A204.1 (cell line): ENCODE data around the gene HCN3.

ENCODE experiments used
- FAIRE-seq: peaks from 2 replicates; lab custom pipeline; 2012; peaks lifted over from hg19 to GRCh38; lab: Jason Lieb, UNC

Gene HCN3

DNA sequence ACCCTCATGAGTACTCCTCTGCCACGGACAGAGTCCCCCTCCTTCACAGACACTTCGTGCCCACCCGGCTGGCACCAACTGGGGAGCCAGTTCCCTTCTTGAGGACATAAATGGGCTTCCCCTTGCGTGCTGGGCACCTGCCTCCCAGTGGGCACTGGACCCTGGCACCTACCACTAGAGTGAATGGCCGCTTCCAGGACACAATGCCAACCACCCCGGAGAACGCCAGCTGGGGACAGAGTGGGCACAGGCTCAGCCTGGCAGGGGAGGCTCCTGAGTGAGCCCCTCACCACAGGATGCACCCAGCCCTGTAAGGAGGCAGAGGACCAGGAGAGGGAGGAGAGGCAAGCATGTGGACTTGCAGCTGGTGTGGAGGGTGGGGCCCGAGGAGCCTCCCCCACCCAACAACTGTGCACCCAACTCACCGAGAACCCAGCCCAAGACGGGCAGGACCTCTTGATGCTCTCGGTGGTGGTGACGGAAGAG, 23.0 kb upstream of the HCN3 start:
- FAIRE-seq = no peak

DNA sequence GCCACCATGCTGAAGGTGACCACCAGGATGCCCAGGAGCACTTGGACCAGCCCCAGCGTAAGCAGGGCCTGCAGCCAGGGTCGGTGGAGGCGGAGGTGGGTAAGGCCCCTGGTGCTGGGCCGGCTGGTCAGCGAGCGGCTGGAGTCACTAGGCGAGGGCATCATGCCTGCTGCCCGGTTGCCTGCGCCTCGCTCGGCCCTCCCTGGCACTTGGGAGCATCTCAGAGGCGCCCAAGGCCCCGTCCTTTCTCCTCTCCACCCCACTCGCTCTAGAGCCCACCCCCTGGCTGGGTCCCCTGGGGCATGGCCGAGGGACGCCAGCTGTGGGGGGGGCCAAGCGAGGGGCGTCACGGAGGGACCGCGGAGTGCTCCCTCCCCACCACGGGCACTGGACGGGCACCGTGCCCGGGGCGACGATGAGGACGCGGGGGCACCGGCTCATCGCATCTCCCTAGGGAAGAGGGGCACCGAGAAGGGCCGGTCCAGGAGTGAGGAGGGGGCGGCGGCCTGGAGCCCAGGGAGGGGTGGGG, 22.5 kb upstream of the HCN3 start:
- FAIRE-seq = no peak

DNA sequence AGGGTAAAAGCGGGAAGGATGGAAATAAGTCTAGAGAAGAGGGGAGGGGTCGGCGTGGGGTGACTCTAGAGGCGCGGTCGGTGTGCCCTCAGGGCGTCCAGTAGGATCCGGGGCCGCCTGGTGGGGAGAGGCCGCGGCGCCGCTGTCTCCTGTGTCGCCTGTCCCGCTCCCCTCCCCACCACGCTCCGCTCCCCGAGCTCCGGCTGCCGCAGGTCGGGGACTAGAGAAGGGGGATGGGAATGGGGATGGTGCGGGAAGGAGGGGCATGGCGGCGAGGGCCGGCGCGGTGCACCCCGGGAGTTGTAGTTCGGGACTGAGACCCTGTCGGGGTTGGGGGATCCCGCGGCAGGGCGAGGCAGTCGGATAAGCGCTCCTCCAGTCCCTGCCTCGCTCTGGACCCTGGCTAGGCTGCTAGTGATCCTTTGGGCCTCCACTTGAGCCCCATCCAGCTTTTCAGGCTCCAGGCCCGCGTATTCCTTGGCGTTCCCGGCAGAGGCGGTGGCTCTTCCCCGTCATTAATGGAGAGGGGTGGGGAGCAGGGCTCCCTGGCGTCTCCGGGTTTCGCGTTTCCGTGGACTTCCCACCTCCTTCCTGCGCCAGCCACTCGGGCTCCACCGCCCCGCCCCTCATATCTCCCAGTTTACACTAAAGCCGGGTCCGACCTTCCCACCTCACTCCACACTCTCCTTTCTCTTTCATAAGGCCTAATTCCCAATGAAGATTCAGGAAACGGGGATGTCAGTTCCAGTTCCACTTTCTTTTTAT, 21.8 kb upstream of the HCN3 start, which contains the start of gene ENTREP3:
Gene ENTREP3 (minus strand): TSS at position 241 of the 765 bp plus-strand sequence. CDS start 606 bp downstream, outside the sequence.
- FAIRE-seq = no peak

DNA sequence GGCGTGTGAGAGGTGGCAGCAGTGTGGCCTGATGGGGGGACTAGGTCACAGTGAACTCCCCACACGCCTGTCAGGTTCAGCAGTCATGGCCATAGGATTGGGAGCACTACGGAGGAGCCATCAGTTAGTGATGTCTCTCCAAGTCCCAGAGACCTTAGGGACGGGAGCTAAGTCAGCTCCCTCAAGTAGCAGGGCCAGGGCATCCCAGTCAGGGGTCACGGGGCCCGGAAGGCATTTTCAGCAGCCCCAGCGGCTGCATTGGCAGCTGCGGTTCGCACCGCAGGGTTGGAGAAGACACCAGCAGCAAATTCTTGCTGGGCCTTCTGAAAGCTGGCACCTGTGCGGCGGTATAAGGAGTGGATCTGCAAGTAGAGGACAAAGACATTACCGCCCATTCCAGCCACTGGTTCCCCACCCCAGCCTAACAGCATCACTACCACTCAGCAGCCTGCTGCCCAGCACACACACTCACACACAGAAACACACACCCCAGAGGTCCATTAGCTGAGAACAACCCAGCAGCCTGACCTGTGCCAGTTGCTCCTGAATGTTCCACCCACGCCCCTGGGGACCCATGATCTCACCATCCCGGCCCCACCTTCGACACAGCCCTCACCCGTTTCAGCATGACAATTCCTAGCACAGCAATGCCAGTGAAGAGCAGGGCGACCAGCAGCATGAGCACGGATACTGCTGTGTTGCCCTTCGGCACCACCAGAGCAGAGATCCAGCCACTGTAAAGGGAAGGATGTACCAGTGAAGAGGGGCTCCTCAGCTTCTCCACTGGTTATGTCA, 21.0 kb upstream of the HCN3 start:
- FAIRE-seq = no peak

DNA sequence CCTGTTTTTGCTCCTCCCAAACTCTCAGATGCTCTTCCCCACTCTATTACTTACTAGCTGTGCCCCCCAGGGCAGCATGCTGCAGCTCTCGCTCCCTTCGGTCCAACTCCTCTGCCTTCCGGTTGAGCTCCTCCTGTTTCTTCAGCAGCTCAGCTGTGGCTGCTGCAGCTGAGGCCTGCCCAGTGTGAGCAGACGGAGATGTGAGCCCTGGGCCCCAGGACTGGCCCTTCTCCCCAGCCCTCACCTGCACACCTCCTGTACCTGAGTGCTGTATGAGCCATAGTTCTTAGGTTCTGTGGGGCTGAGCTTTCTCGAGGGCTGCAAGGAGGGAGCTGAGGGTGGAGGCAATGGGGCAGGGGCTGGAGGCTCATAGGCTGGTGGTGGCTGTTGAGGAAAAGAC, 17.0 kb upstream of the HCN3 start:
- FAIRE-seq = no peak

DNA sequence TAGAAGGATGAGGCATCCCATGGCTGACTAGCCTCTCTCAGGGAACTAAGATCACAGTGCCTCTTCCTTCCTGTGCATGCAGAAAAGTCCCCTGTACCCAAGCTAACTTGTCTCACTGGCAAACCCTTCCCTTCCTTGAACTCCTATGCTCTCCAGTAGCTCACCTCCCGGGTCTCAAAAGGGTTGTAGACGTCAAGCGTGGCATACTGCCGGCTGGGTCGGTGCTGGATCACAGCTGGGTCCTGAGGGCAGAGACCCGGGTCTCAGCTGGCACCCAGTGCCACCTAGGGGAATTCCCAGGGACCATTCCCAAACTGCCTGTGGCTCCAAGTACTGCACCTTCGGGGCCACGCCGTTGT, 15.8 kb upstream of the HCN3 start:
- FAIRE-seq = no peak

DNA sequence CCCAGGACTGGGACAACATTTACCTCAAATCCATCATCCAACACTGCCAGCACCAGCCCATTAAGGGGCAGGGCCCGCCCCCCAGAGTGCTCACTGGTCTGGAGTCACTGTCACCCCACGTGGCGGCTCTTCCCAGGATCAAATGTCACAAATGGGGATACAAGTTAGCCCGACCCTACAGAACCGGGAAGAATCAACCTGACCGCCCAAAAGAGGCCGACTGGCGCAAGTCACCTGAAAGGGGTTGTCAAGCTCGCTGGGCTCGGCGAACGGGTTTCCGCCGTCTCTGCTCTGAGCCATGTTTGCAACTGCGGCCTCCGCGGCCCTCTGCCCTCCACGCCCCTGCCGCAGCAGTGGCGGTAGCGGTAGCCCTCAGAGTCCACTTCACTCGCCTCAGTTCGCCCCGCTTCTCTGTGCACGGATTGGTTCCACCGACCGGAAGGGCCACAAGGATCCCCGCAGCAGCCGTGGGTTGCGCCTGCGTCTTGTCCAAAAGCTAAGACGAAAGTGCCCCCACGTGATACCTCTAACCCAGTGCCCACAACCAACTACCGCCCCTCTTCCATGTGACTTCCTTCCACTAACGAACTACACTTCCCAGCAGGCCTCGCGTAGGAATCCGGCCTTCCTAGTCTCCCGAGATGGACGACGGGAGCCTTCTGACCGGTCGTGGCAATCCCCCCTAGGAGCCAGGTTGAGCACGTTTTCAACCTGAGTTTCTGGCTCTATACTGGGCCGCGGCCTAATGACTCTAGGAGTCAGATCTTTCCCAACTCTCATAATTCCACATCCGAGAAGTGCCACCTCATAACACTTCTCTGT, 15.2 kb upstream of the HCN3 start, which contains the start of gene SCAMP3:
Gene SCAMP3 (minus strand): TSS at position 509 of the 822 bp plus-strand sequence. CDS start 209 bp downstream, at position 300.
- peak; percentile 94 for FAIRE-seq

DNA sequence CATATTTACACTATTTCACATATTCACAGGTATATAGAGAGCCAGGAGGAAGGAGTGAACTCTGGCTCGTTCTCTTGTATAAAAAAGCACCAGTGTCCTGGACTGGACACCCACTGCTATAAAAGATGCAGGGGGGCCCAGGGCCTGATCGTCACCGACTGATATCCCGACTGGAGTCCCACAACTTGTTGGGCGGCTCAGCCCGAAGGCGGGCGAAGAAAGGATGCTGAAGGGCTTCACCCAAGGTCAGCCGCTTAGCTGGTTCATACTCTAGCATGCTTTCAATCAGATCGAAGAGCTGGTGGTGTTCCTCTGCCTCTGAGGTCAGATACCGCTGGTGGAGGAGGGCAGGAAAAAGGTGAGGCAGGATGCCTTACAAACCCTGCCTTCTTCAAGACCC, 14.2 kb upstream of the HCN3 start:
- FAIRE-seq = no peak

DNA sequence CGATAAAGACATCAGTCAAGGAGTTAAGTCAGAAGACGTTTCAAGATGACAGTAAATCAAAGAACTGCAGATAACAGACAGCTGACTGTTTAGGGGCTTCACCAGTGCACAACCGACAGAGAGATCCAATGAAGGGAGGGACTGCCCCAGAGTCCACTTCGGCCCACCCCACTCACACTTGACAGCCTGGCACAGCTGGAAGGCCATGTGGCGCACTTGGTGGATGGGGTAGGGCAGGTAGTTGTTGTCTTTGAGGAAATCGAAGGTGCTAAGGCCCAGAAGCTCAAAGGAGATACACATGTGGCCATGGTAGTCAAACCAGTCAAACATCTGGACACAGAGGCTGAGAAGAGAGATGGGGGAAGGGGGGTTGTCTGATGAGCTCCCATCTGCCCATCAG, 10.7 kb upstream of the HCN3 start:
- FAIRE-seq = no peak

DNA sequence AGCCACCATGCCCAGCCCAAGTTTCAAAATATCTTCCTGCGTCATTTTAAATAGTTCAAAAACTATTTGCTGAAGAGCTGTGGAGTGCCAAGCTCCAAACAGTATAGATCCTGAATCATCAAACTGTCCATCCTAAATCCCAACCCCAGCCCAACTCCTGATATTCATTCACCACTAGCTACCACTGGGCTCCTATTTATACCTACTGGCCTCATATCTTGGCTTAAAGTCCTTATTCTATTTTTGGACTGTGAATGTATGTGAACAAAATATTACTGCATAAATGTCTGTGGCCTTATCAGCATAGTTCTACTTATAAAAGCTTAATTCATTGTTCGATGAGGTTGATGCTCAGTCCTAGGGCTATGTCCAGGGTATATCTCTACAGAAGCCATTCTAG, 9.9 kb upstream of the HCN3 start:
- FAIRE-seq = no peak

DNA sequence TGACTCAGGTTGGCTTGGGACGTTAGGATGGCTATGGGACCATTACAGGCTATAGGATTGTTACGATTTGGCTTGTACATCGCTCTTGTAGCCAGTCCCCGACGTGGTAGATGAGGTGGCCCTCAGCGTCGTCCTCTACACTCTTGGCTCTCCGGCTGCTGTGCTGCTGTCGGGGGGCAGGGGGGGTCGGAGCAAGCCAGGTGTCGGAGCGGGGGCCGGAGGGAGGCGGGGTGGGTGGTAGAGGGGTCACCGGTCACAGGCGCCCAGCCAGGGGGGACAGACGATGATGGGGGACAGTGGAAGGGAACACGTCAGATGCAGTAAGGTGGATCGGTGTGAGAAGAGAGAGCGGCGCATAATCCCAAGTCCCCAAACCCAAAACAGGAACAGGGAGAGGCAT, 8.6 kb upstream of the HCN3 start:
- FAIRE-seq = no peak

DNA sequence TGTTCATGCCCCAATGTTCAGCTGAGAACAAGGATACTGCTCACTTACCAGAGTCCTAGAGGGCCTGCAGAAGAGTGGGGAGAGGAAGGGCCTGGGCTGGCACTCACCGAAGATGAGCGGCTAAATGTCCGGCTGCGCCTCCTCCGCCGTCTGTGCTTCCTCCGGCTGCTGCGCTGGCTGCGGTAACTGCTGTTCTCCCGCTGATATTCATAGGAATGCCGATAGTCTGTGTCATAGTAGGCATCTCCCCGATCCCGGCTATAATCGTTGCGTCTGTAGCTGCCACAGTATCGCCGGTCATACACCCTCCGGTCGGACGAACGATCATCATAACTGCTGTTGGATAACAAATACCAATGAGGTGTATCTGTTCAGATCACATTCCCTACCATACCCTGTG, 7.9 kb upstream of the HCN3 start:
- no peak for FAIRE-seq

DNA sequence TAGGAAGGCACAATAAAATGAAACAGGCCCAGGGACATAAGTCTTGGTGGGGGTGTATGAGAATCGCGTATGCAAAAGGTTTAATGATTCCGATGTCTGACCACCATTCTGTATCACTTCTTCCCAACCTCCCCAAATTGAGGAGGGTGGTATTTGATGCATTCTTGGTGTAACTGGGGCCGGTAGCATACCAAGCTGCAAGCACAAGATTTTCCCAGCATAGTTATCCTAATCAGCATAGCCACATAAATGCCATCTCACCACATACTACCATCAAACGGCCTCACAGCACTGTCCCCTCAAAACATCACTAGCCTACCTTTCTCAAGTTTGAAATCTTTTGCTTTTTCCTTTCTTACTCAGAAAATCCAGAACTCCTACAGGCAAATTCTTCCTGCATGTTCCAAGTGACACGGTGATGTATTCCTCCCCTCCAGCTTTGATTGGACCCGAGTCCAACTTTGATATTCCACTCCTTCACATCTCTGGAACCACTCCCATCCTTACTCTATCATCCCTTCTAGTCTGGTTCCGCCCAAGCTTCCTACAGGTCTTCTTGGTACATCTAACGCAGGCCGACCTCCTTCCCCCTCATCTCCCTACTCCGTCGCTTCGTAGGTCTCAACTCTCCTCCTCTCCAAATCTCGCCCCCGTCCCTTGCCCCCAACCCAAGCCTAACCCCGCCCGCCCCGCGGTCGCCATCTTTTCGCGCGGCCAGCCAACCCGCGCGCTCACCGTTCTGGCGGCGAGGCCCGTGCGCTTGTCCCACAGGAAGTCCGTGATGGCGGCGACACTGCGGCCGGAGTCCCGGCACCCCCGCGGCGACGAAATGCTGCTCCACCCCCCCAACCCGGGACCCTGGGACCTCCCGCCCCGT, 4.6 kb upstream of the HCN3 start:
- FAIRE-seq = no peak

DNA sequence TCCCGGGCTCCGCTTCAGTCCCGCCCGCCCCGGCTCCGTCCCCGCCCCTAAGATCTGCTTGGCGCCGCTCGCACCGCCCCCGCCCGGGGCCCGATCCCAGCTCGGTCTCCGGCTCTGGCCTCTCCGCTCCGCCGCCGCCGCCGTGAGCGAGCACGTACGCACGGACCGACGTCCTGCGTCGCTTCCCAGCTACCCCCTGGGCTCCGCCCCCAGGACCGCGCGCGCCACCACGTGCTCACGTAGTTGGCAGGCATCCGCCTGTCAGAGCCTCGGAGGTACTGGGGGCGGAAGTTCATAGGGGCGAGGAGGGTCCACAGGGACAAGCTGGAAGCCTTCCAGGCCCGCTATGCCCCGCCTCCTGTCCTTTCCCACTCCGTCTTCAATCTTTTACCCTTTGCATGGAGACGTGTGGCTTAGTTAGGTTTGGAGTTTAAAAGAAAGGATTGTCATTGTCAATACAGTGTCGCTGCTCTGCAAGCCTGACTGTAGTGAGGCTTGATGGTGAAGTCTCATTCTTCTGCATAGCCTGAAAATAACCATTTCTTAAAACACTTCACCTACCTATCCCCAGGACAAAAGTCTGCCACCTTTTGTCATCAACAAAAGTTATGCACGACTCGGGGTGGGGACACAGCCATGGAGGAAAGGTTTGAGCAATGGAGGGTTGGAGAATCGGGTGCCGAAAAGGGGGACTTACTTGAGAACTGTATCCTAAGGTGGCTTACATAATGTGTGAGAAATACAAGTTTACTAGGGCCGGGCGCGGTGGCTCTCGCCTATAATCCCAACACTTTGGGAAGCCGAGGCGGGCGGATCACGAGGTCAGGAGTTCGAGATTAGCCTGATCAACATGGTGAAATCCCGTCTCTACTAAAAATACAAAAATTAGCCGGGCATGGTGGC, 3.7 kb upstream of the HCN3 start, which contains the start of gene CLK2:
Gene CLK2 (minus strand): TSS at position 162 of the 903 bp plus-strand sequence. CDS start 2,527 bp downstream, outside the sequence.
- peak; percentile 6 for FAIRE-seq

DNA sequence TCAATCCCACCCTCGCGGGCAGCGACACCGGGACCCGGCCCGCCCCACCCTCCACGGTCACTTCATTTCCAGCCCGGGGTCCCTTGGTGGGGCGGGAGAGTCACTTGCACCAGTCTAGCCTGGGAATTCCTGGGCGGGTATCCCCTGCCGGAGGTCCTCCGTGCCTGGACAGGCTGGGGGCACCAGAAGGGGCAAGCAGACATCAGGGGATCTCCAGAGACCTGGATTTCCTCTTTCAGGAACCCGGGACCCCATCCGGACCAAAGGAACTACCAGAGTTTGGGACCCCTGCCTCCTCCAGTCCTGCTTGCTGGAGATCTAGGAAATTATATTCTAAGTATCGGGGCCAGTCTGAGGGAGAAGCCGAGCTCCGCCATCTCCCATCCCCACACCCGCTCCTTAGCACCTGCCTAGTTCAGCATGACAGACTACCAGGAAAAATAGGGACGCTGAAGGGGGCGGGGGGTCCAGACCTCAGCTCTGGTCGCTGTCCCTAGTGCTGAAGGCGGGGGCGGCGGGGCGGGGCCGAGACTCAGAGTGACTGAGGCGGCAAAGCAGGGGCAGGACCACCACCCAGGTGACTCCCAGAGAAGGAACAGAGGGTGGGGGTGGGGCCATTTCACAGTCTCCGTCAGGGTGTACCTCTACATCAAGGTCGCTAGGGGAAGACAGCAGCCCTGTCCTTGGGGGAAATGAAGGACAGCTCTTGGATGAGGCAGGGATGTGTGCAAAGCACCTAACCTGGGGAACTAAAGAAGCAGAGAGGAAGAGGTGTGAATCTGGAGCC, 832 bp downstream of the HCN3 start:
- FAIRE-seq = no peak

DNA sequence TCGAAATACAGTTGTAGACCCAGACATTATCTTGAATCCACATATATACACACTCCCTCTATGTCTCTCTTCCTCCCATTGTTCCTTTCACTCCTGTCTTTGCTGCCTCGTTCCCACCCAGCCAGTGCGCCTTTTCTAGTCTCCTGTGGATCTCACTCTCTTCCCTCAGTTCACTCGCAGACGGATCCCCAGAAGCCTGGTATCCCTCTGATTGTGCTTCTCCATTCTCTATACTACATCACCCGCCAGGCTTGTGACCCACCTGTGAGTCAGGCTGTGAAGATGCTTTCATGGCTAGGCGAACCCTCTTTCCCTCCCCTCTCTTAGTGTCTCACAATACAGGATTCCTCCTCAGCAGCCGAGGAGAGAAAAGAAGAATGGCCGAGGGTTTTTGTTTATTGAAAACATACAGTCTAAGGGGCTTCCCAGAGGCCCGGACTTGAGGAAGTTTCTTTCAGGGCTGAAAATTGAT, 1.5 kb downstream of the HCN3 start:
- no peak for FAIRE-seq

DNA sequence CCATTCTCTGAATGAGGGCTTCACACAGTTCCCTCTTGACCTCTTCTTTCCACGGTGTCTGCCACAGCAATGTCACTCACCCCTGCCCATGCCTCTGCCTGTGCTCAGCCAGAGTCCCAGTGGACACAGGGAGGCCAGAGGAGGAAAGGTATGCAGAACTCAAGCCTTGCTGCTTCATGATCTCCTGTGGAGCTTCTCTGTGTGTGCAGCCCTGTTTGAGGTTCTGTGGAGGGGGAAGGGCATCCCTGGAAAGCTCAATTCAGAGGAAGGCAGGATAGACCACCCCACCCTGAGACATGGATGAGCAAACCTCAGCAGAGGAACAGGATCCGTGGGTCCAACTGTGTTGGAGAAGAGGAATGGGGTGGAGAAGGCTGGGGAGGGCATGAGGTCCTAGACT, 2.0 kb downstream of the HCN3 start:
- FAIRE-seq = no peak

DNA sequence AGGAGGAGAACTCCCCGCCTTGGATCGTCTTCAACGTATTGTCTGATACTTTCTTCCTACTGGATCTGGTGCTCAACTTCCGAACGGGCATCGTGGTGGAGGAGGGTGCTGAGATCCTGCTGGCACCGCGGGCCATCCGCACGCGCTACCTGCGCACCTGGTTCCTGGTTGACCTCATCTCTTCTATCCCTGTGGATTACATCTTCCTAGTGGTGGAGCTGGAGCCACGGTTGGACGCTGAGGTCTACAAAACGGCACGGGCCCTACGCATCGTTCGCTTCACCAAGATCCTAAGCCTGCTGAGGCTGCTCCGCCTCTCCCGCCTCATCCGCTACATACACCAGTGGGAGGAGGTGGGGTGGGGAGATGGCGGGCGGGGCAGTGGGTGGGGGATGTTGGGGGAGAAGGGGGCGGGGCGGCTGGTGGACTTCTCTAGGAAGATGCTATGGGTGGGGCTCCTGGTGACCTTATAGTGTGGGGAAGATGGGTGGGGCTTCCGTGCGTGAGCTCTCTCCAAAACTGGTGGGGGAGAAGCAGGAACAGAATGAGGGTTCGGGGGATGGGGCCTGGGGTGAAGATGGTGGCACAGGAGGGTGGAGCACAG, 5.3 kb downstream of the HCN3 start:
- FAIRE-seq = no peak

DNA sequence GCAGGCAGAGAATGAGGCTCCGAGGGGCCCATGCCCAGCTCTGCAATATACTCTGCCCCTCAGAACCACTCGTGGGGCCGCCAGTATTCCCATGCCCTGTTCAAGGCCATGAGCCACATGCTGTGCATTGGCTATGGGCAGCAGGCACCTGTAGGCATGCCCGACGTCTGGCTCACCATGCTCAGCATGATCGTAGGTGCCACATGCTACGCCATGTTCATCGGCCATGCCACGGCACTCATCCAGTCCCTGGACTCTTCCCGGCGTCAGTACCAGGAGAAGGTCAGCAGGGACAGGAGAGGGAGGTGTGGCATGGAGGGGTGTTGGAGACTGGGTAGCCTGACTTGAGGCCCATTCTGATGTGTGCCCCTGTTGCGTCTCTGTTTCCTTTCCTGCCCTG, 7.2 kb downstream of the HCN3 start:
- no peak for FAIRE-seq
